NT2/D1 (cell line): Measurements from ENCODE around the gene HSP90AB1.

Source experiments
- YY1 ChIP-seq: IDR thresholded peaks from 2 replicates; pipeline ENCODE4 v1.6.1; 2011; ENCODE audit not compliant: insufficient read length, insufficient read depth
- ZNF274 ChIP-seq: IDR thresholded peaks from 2 replicates; pipeline ENCODE4 v1.6.1; 2011; ENCODE audit warnings: mild to moderate bottlenecking, low read depth, low read length

GRCh38 chr6:44301782-44302564 lies 55.1 kb downstream of the HSP90AB1 start:
- TF ChIP-seq YY1 (no peak), ZNF274 (no peak)
